Heart left ventricle (tissue), 13 donors: ENCODE data around the gene CCL22.

Experiments
- POLR2A ChIP-seq, 2 donors: fragments of 450-650 bp; IDR thresholded peaks; one replicate each; pipeline ENCODE4 v1.6.1; 2017; ENCODE audit warnings: antibody characterized with exemption in 2 of 2, mild to moderate bottlenecking in 2 of 2, moderate library complexity in 2 of 2
- TF ChIP-seq, protein P1 (sequence below), 12 donors: fragments of 200-600 bp; sonication (generic) in 4 of 12; IDR thresholded peaks; one replicate each; pipeline versions ENCODE4 v1.5.0 to v1.8.0; 2018 to 2022; ENCODE audit warnings: antibody characterized with exemption in 12 of 12, mild to moderate bottlenecking in 5 of 12
- donor health status: ischemic (EF 13 %, LVEDD 7.1; RV severe dilation, severe dysfunction).
- donor health status: DM: no; HTN: yes; CAD: no.
- donor health status: DM: no; HTN: no; CAD: no.
- donor health status: ischemic (EF 25% LVEDD 6.9; RV normal size, moderate dysfunction).
- donor health status: ischemic (EF 25% LVEDD 5.7; RV mildly dilated, moderate dysfunction).
- donor health status: ischemic (EF 35%, LVEDD 5.7; RV mildly dilated, moderate dysfunction).
- donor health status: nonischemic (EF 11% LVEDD 7.7; RV severe dilation, severe dysfunction).
- donor health status: DM: yes; HTN: yes; CAD: no.
- donor health status: PGD.
- donor health status: ischemic (EF 29% LVEDD 5.4; RV normal size, mild dysfunction).
- donor health status: nonischemic (EF 23%, LVEDD 6.1; RV moderate dilation, normal function).

DNA sequence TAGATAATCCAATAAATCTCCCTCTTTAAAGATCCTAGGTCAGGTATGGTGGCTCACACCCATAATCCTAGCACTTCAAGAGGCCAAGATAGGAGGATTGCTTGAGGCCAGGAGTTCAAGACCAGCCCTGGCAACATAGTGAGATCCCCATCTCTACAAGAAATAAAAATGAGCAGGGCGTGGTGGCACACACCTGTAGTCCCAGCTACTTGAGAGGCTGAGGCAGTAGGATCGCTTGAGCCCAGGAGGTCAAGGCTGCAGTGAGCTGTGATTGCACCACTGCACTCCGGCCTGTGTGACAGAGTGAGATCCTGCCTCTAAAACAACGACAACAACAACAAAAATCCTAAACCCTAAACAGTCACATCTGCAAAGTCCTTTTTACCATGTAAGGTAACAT, 2.0 kb upstream of the CCL22 start:
- TF ChIP-seq, protein P1, sequence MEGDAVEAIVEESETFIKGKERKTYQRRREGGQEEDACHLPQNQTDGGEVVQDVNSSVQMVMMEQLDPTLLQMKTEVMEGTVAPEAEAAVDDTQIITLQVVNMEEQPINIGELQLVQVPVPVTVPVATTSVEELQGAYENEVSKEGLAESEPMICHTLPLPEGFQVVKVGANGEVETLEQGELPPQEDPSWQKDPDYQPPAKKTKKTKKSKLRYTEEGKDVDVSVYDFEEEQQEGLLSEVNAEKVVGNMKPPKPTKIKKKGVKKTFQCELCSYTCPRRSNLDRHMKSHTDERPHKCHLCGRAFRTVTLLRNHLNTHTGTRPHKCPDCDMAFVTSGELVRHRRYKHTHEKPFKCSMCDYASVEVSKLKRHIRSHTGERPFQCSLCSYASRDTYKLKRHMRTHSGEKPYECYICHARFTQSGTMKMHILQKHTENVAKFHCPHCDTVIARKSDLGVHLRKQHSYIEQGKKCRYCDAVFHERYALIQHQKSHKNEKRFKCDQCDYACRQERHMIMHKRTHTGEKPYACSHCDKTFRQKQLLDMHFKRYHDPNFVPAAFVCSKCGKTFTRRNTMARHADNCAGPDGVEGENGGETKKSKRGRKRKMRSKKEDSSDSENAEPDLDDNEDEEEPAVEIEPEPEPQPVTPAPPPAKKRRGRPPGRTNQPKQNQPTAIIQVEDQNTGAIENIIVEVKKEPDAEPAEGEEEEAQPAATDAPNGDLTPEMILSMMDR (IDR thresholded peaks at IDR 0.05), result no peak
- no peak for TF ChIP-seq POLR2A (IDR thresholded peaks at IDR 0.05)
